Measurements from ENCODE around the gene KPNA5.

KPNA5 gene

DNA sequence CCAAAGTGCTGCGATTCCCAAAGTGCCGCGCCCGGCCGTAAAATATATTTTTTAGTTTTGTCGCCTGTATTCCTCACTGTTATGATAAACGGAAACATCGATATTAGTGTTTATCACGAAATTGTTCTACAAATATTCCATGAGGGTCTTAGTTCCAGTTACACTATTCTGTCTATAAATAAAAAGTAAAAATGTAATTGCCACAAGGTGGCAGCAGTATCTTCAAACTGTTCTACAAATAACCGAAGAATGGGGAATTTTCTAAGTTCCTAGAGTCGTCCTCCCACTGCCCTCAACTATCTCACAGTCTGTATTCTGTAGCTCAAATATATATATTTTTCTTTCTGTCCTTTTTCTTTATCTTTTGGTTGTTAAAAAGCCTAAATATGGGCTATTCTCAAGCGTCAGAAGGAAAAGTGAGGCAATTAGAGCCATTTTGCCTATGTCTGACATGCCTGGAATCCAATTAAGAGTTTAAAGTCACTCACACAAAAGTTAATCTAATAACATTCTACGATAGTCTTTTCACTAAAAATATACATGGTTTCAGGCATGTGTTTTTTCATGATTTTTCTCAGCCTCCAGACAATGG lies 98.7 kb downstream of the KPNA5 start:
- H3K9me3 Mint-ChIP-seq = no peaks in the 10 kb centered on the region
- no peaks in the 10 kb centered on the region for H3K27me3 Mint-ChIP-seq
- H3K4me1 Mint-ChIP-seq = no peaks in the 10 kb centered on the region
- ATAC-seq (ENCODE audit: low read depth) = no peak
- no peak for DNase-seq (ENCODE audit: low spot score in 2 of 2)
- no peaks in the 10 kb centered on the region for H3K36me3 Mint-ChIP-seq
- no peak overlapping the region for H3K4me3 Mint-ChIP-seq
- H3K27ac Mint-ChIP-seq = no peak overlapping the region

DNA sequence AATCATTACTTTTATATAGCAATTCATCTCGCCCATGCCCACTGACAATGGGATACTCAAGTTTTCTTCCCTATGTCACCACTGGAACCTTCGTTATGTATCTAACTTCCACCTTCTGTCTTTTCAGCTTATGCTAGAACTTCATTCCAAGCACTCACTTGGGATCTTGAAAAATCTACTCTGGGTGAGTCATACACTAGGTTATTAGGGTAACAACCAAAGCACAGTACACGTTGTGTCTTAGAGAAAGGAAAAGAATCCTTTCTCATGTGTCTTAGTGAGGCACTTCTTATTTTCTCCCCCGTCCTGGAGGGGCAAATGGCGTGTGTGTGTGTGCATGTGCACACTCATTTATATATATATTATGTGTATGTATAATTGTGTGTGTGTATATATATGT lies 102.8 kb downstream of the KPNA5 start:
- Mint-ChIP-seq H3K27me3 (peaks cover 2% of the 10 kb centered on the region), H3K36me3 (no peaks in the 10 kb centered on the region), H3K4me1 (no peaks in the 10 kb centered on the region), H3K9me3 (no peaks in the 10 kb centered on the region), H3K4me3 (no peak overlapping the region), H3K27ac (no peak overlapping the region)
- ATAC-seq (ENCODE audit: low read depth) (no peak), DNase-seq (ENCODE audit: low spot score in 2 of 2) (no peak)
